OCI-LY3 (cell line): ENCODE measurements around the gene CSPG5.

Experiments
- EZH2phosphoT487 ChIP-seq: fragments of 200-600 bp; shearing (Covaris generic); IDR thresholded peaks from 2 replicates; pipeline ENCODE4 v1.6.1; 2018; ENCODE audit warnings: antibody characterized with exemption, mixed run types, low read depth
- TF ChIP-seq, protein P1 (sequence below): fragments of 200-600, 300-600 bp; sonication (generic); IDR thresholded peaks from 2 replicates; pipeline ENCODE4 v1.5.1; 2014; ENCODE audit warnings: antibody characterized with exemption, low read length, low read depth

DNA sequence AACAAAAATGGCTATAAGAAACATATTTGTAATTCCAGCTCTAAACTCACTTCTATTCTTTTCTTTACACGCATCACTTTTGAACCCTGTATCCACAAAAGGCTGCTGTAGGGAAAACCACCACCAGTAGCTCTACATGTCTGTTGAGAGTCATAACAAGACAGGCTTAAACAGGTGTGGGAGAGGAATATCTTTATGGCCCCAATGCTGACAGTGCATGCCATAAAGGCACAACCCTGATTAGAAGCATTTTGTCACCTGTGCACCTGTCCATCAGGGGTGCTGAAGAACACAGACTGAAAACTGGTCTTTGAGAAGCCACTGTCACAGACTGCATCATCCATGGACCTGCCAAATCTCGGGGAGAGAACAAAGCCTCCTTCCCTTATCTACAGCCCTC lies 11.6 kb upstream of the CSPG5 start:
- TF ChIP-seq, protein P1, sequence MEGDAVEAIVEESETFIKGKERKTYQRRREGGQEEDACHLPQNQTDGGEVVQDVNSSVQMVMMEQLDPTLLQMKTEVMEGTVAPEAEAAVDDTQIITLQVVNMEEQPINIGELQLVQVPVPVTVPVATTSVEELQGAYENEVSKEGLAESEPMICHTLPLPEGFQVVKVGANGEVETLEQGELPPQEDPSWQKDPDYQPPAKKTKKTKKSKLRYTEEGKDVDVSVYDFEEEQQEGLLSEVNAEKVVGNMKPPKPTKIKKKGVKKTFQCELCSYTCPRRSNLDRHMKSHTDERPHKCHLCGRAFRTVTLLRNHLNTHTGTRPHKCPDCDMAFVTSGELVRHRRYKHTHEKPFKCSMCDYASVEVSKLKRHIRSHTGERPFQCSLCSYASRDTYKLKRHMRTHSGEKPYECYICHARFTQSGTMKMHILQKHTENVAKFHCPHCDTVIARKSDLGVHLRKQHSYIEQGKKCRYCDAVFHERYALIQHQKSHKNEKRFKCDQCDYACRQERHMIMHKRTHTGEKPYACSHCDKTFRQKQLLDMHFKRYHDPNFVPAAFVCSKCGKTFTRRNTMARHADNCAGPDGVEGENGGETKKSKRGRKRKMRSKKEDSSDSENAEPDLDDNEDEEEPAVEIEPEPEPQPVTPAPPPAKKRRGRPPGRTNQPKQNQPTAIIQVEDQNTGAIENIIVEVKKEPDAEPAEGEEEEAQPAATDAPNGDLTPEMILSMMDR: no peak
- TF ChIP-seq EZH2phosphoT487: no peak
